GM20431 (cell line): ENCODE results near the gene CAVIN1.
"Not testable (repeated sequence)": the region's sequence is repeated elsewhere in the genome, so short reads cannot be mapped to it uniquely, and the experiment has no call there.

Source experiments
- in situ Hi-C: fragments of 300-500 bp; cut with MseI, MboI; formaldehyde crosslinking; loops from one replicate; pipeline ENCODE4 v1.15.0; 2020; ENCODE audit warnings: low sequenced_read_pairs; ENCODE audit not compliant: unreplicated experiment

CAVIN1 gene

GRCh38 chr17:42408061-42408460, 15.0 kb downstream of the CAVIN1 start:
- in situ Hi-C loops, result loop anchor here (25.0 kb wide), 1 partner anchor 196 kb away; no protein-coding TSS in a partner anchor

- in situ Hi-C loops, result loop anchor here (25.0 kb wide), 1 partner anchor 195 kb away; no protein-coding TSS in a partner anchor
These were observed 15.7 kb downstream of the CAVIN1 start for GRCh38 chr17:42407289-42407836.

- in situ Hi-C loops, result loop anchor here (25.0 kb wide), 1 partner anchor 194 kb away; no protein-coding TSS in a partner anchor
These were observed 16.3 kb downstream of the CAVIN1 start for GRCh38 chr17:42406615-42407288.

GRCh38 chr17:42405963-42406495, 17.0 kb downstream of the CAVIN1 start:
- in situ Hi-C loops, result loop anchor here (25.0 kb wide), 1 partner anchor 194 kb away; no protein-coding TSS in a partner anchor

- in situ Hi-C loops, result loop anchor here (25.0 kb wide), 1 partner anchor 193 kb away; no protein-coding TSS in a partner anchor
These were observed 18.0 kb downstream of the CAVIN1 start for GRCh38 chr17:42405076-42405475.

- in situ Hi-C loops, result loop anchor here (5.0 to 25.0 kb wide), 2 partner anchors 82 to 192 kb away; no protein-coding TSS in a partner anchor
These were observed 18.6 kb downstream of the CAVIN1 start for GRCh38 chr17:42404326-42405055.

- in situ Hi-C loops, result loop anchor here (5.0 to 25.0 kb wide), 2 partner anchors 81 to 191 kb away; no protein-coding TSS in a partner anchor
These were observed 19.9 kb downstream of the CAVIN1 start for GRCh38 chr17:42403150-42403549.

- in situ Hi-C loops, result loop anchor here (5.0 to 25.0 kb wide), 2 partner anchors 80 to 190 kb away; no protein-coding TSS in a partner anchor
These were observed 20.9 kb downstream of the CAVIN1 start for GRCh38 chr17:42402117-42402516.

- in situ Hi-C loops, result loop anchor here (5.0 to 25.0 kb wide), 2 partner anchors 79 to 189 kb away; no protein-coding TSS in a partner anchor
These were observed 22.1 kb downstream of the CAVIN1 start for GRCh38 chr17:42400844-42401375.

- in situ Hi-C loops, result loop anchor here (5.0 to 25.0 kb wide), 2 partner anchors 78 to 188 kb away; no protein-coding TSS in a partner anchor
These were observed 22.9 kb downstream of the CAVIN1 start for GRCh38 chr17:42399948-42400843.

- in situ Hi-C loops, result no loop called here
These were observed 23.9 kb downstream of the CAVIN1 start for GRCh38 chr17:42399121-42399520.

- in situ Hi-C loops, result not testable (repeated sequence)
These were observed 27.5 kb downstream of the CAVIN1 start for GRCh38 chr17:42395601-42396000.

GRCh38 chr17:42394838-42395237, 28.2 kb downstream of the CAVIN1 start:
- in situ Hi-C loops, result no loop called here

GRCh38 chr17:42392692-42393415, 30.2 kb downstream of the CAVIN1 start:
- in situ Hi-C loops, result no loop called here

GRCh38 chr17:42391439-42391838, 31.6 kb downstream of the CAVIN1 start:
- in situ Hi-C loops, result not testable (repeated sequence)

GRCh38 chr17:42389899-42390298, 33.2 kb downstream of the CAVIN1 start:
- in situ Hi-C loops, result no loop called here

- in situ Hi-C loops, result no loop called here
These were observed 34.0 kb downstream of the CAVIN1 start for GRCh38 chr17:42389135-42389417.

GRCh38 chr17:42388381-42389134, 34.5 kb downstream of the CAVIN1 start, which contains the start of gene STAT3:
Gene STAT3, minus strand, starts transcription at chr17:42388442. Its CDS starts 39,926 bp downstream, at chr17:42348516.
- in situ Hi-C loops, result no loop called here
